ENCODE data around the gene RHOT2. TPM values are rescaled to one million over a fixed set of nuclear protein-coding genes. Genes with fewer than 3 reads are reported as not detected.

Gene RHOT2
- total and polyA plus RNA-seq, 9 of the 15 experiments (the other 6 are each of a cell fraction or from before 2014, with no cell fraction given) = 5.0 to 373 (median 112) TPM

DNA sequence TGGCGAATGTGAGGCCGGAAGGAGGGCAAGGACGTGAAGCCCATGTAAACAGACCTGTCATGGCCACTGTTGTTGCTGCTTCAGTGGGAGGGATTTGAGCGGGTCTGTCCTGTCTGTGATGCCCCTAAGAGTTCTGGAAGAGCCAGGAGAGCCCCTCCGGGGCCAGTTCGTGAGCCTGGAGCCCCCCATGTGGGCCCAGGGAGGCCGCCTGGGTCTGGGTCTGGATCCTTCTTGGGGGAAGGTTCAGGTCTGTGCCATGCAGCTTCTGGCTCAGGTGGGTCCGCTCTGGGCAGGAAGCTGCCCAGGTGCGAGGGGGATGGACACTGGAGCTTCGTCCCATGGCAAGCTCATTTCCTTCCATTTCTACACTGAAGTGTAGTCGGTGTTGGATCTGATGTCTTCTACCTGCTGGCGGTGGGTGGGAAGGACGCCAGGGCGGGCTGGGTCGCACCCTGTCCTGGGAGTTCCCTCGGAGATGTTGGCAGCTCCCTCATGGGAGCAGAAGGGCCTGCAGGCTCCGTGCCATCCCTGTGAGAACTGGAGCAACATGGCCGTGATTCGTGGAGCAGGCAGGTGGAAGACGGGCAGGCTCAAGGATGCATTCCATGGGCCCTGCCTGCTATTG, 48.3 kb upstream of the RHOT2 start:
- H3K27me3 ChIP-seq (ENCODE audit: control insufficient read depth in 2 of 2, insufficient read depth in 2 of 2, low read length in 2 of 2) = no peaks in the 10 kb centered on the region
- peaks cover 17% of the 10 kb centered on the region for H3K79me2 ChIP-seq (ENCODE audit: control insufficient read depth, insufficient read depth, low read length)
- H3K4me3 ChIP-seq = no peak overlapping the region
- no peak for DNase-seq (ENCODE audit: extremely low read depth in 1 of 4, low spot score in 3 of 4)
- H3K9ac ChIP-seq (ENCODE audit: insufficient read depth in 1 of 2, low read depth in 2 of 2, low read length in 2 of 2) = no peak overlapping the region
- in situ Hi-C loops (cut with MboI) = no loop called here
- ChIA-PET CTCF (ENCODE audit: low intra/inter-chr PET ratio) (no interaction called here), POLR2A (interaction anchor here (1.3 kb wide), 1 partner anchor 9 kb away, joined by 4 read pairs; no protein-coding TSS in a partner anchor)
- no peaks in the 10 kb centered on the region for H3K9me1 ChIP-seq (ENCODE audit: control insufficient read depth, insufficient read depth, low read length)
- no peak for ATAC-seq
- intact Hi-C loops (cut with micrococcal nuclease) = no loop called here
- peaks cover 21 to 54% of the 10 kb centered on the region in 2 experiments for H3K4me1 ChIP-seq (replicated peaks in 1 of 2; ENCODE audit: control insufficient read depth in 2 of 2, insufficient read depth in 2 of 2, low read length in 2 of 2)
- H3K36me3 ChIP-seq (ENCODE audit: control insufficient read depth, insufficient read depth, low read length) = peaks cover 2% of the 10 kb centered on the region; the same call in 1 of the 3 replicates
- no peaks in the 10 kb centered on the region for H4K20me1 ChIP-seq (replicated peaks; ENCODE audit: control insufficient read depth, insufficient read depth, low read length)
- no peak overlapping the region for H3K4me2 ChIP-seq (ENCODE audit: insufficient read depth, low read length)
- H3K9me3 ChIP-seq (replicated peaks; ENCODE audit: control insufficient read depth, insufficient read depth, low read depth, low read length) = no peaks in the 10 kb centered on the region
- FAIRE-seq = no peak
- 82% methylated on average over 18 of the region's 20 CpGs for WGBS (ENCODE audit: insufficient coverage, low coverage, missing lambda C conversion rate)
- H3K27ac ChIP-seq (ENCODE audit: extremely low read depth, low read depth, low read length) = no peak overlapping the region
- TF ChIP-seq PHF8 (IDR thresholded peaks at IDR 0.05; ENCODE audit: borderline replicate concordance, low read length) = no peak
- TF ChIP-seq, protein P1, sequence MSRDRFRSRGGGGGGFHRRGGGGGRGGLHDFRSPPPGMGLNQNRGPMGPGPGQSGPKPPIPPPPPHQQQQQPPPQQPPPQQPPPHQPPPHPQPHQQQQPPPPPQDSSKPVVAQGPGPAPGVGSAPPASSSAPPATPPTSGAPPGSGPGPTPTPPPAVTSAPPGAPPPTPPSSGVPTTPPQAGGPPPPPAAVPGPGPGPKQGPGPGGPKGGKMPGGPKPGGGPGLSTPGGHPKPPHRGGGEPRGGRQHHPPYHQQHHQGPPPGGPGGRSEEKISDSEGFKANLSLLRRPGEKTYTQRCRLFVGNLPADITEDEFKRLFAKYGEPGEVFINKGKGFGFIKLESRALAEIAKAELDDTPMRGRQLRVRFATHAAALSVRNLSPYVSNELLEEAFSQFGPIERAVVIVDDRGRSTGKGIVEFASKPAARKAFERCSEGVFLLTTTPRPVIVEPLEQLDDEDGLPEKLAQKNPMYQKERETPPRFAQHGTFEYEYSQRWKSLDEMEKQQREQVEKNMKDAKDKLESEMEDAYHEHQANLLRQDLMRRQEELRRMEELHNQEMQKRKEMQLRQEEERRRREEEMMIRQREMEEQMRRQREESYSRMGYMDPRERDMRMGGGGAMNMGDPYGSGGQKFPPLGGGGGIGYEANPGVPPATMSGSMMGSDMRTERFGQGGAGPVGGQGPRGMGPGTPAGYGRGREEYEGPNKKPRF (IDR thresholded peaks at IDR 0.05; ENCODE audit: low read depth, low read length) = no peak
- TF ChIP-seq L3MBTL2 (IDR thresholded peaks at IDR 0.05) = no peak
- no peak for TF ChIP-seq ZSCAN32 (CRISPR knock-in tag; IDR thresholded peaks at IDR 0.05)
- no peak for TF ChIP-seq TBP (optimal IDR thresholded peaks at IDR 0.05; ENCODE audit: low read depth, low read length)
- TF ChIP-seq ZBTB8A (IDR thresholded peaks at IDR 0.05; ENCODE audit: partially characterized antibody) = no peak
- no peak for TF ChIP-seq CREBBP (IDR thresholded peaks at IDR 0.05; ENCODE audit: low read depth, low read length)
- TF ChIP-seq HNRNPLL (IDR thresholded peaks at IDR 0.05; ENCODE audit: low read depth, low read length, poor library complexity, severe bottlenecking) = no peak
- TF ChIP-seq FUS (optimal IDR thresholded peaks at IDR 0.05; ENCODE audit: low read depth, low read length) = no peak
- no peak for TF ChIP-seq POLR2G (IDR thresholded peaks at IDR 0.05; ENCODE audit: low read depth, low read length)
- no peak for TF ChIP-seq ZNF408 (CRISPR knock-in tag; IDR thresholded peaks at IDR 0.05; ENCODE audit: low read depth)
- TF ChIP-seq DNMT1 (IDR thresholded peaks at IDR 0.05) = no peak
- no peak for TF ChIP-seq PTBP1 (IDR thresholded peaks at IDR 0.05; ENCODE audit: low read depth, low read length)
- no peak overlapping the region for H2AFZ ChIP-seq (ENCODE audit: low read depth, low read length)
- no TSS peak for BruUV-seq (replicated peaks)

All from K562 (cell line).